HG02623 (cell line): ENCODE data around the gene CD300LD.

ENCODE experiments used
- ATAC-seq: cut with Tn5 transposase; IDR thresholded peaks from one replicate; pipeline ENCODE4 v1.9.1; 2021; ENCODE audit warnings: moderate library complexity; ENCODE audit not compliant: unreplicated experiment

The CD300LD gene

GRCh38 chr17:74545843-74546230, 46.2 kb downstream of the CD300LD start, which contains the start of gene CD300C:
Gene CD300C, minus strand, starts transcription at chr17:74546115. Its CDS starts 333 bp downstream, at chr17:74545782.
- ATAC-seq, result no peak

- no peak for ATAC-seq
Measured at GRCh38 chr17:74544991-74545842, 46.9 kb downstream of the CD300LD start.

GRCh38 chr17:74543891-74544760, 48.0 kb downstream of the CD300LD start:
- ATAC-seq, result no peak

GRCh38 chr17:74543406-74543805, 48.7 kb downstream of the CD300LD start:
- ATAC-seq, result no peak

GRCh38 chr17:74542727-74543383, 49.2 kb downstream of the CD300LD start:
- no peak for ATAC-seq

- no peak for ATAC-seq
Measured at GRCh38 chr17:74542166-74542565, 49.9 kb downstream of the CD300LD start.

- no peak for ATAC-seq
Measured at GRCh38 chr17:74541176-74542111, 50.6 kb downstream of the CD300LD start.

- ATAC-seq, result no peak
Measured at GRCh38 chr17:74539281-74539820, 52.7 kb downstream of the CD300LD start.

- ATAC-seq, result no peak
Measured at GRCh38 chr17:74536890-74537289, 55.2 kb downstream of the CD300LD start.

- no peak for ATAC-seq
Measured at GRCh38 chr17:74532115-74532514, 60.0 kb downstream of the CD300LD start.

GRCh38 chr17:74531231-74531761, 60.8 kb downstream of the CD300LD start, which contains the start of gene CD300LB:
Gene CD300LB, minus strand, starts transcription at chr17:74531475. Its CDS starts 125 bp downstream, at chr17:74531350.
- ATAC-seq, result no peak

- ATAC-seq, result no peak
Measured at GRCh38 chr17:74530831-74531150, 61.3 kb downstream of the CD300LD start.
